ENCODE results near the gene DESI1. TPM values are rescaled to one million over a fixed set of nuclear protein-coding genes. Genes with fewer than 3 reads are reported as not detected.
"Not testable (repeated sequence)": the region's sequence is repeated elsewhere in the genome, so short reads cannot be mapped to it uniquely, and the experiment has no call there.

DESI1 gene
- total and polyA plus RNA-seq, 2 of the 13 experiments (the other 11 are each of a cell fraction or from before 2014, with no cell fraction given), result 21.6 to 29.2 TPM

DNA sequence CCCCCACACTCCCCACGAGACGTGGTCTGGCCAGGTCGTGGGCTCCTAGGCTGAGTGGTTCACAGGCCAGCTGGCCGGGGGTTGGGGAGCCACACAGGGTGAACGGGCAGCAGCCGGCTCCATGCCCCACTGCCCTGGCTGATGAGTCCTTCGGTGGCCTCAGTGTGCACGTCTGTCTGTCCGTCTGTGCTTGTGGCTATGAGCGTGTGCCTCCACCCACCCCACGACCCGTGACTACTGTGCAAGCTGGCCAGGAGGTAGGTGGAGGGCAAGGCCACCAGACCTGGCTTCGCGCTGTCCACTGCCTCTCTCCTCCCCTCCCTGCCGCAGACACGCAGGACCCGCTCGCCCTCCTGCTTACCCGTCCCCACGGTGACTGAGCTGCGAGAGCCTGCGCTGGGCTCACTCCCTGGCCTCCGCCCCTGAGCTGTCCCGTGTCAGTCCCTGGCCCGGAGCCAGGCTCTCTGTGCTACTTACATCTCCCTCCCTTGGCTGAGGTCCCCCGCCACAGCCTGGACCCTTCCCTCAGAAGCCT lies 45.9 kb downstream of the DESI1 start:
- intact Hi-C loops (cut with micrococcal nuclease; ENCODE audit: unreplicated experiment), result no loop called here

DNA sequence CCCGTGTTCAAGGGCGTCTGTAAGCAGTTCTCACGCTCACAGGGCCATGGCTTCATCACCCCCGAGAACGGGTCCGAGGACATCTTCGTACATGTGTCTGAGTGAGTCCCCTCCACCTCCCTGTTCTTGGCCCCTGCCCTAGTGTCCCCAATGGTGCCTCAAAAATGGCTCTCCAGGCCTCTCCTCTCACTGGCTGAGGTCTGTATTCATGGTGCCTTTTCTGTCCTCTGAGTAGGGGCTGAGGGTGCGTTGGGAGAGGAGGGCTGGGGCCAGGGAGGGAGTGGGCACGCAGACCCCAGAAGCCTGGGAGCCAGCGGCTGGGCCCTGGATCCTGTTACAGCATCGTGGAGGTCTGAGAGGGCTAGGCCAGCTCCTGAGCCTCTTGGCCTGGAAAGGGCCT lies 47.2 kb downstream of the DESI1 start:
- Histone ChIP-seq H3K4me2 (ENCODE audit: low read depth, low read length) (no peak overlapping the region), H3K9me3 (ENCODE audit: low read length) (no peaks in the 10 kb centered on the region), H3K27ac (ENCODE audit: extremely low read length, insufficient read depth, low read length) (no peak overlapping the region), H3K79me2 (ENCODE audit: insufficient read depth, low read length) (no peaks in the 10 kb centered on the region), H3K9ac (ENCODE audit: insufficient read depth, low read depth, low read length) (no peak overlapping the region), H3K4me1 (ENCODE audit: insufficient read depth, low read length) (peaks cover 17% of the 10 kb centered on the region), H3K4me3 (replicated peaks in 1 of 3; ENCODE audit: insufficient read depth in 1 of 3, low read depth in 2 of 3, low read length in 3 of 3) (no peak overlapping the region), H2AFZ (ENCODE audit: low read length) (no peak overlapping the region), H4K20me1 (ENCODE audit: insufficient read depth, low read length) (no peaks in the 10 kb centered on the region), H3K36me3 (replicated peaks in 1 of 2; ENCODE audit: control insufficient read depth in 1 of 2, insufficient read depth in 2 of 2, low read length in 2 of 2) (peaks cover 2 to 3% of the 10 kb centered on the region in 2 experiments; a peak in 2 of 5 replicates), H3K27me3 (ENCODE audit: control insufficient read depth in 1 of 2, insufficient read depth in 2 of 2, low read length in 2 of 2) (no peaks in the 10 kb centered on the region)
- CTCF ChIA-PET (ENCODE audit: low intra/inter-chr PET ratio, low total read pairs), result no interaction called here
- BruUV-seq (replicated peaks), result no TSS peak
- DNase-seq (ENCODE audit: low spot score) (no peak), ATAC-seq (no peak), FAIRE-seq (no peak)
- TF ChIP-seq AGO2 (optimal IDR thresholded peaks at IDR 0.05; ENCODE audit: low read depth, low read length) (peak; percentile 64), PAF1 (CRISPR knock-in tag; IDR thresholded peaks at IDR 0.05) (peak; percentile 58; the same call in 1 of the 2 replicates), FOSL1 (CRISPR knock-in tag; IDR thresholded peaks at IDR 0.05; ENCODE audit: borderline replicate concordance) (no peak)
- intact Hi-C loops (cut with micrococcal nuclease; ENCODE audit: unreplicated experiment), result no loop called here
- in situ Hi-C loops (cut with HindIII; ENCODE audit: extremely low pct_ligation_motif_present, low pct_unique_long_range_greater_than_20kb), result no loop called here
- 75% methylated on average over 9 of the region's 11 CpGs for WGBS (ENCODE audit: low lambda C conversion rate)
- POLR2A ChIA-PET, result interaction anchor here (1.3 kb wide), 2 partner anchors 13 to 22 kb away, joined by 3 to 4 read pairs; partner anchors contain the start of gene CSDC2

More for the DNA sequence above, 45.9 kb downstream of the DESI1 start:
- Histone ChIP-seq H3K4me2 (ENCODE audit: low read depth, low read length) (no peak overlapping the region), H3K27ac (ENCODE audit: extremely low read length, insufficient read depth, low read length) (no peak overlapping the region), H3K27me3 (ENCODE audit: control insufficient read depth in 1 of 2, insufficient read depth in 2 of 2, low read length in 2 of 2) (no peaks in the 10 kb centered on the region), H3K36me3 (replicated peaks in 1 of 2; ENCODE audit: control insufficient read depth in 1 of 2, insufficient read depth in 2 of 2, low read length in 2 of 2) (peaks cover 4 to 14% of the 10 kb centered on the region in 2 experiments; a peak in 4 of 5 replicates), H4K20me1 (ENCODE audit: insufficient read depth, low read length) (no peaks in the 10 kb centered on the region), H3K4me3 (replicated peaks in 1 of 3; ENCODE audit: insufficient read depth in 1 of 3, low read depth in 2 of 3, low read length in 3 of 3) (no peak overlapping the region), H3K9ac (ENCODE audit: insufficient read depth, low read depth, low read length) (no peak overlapping the region), H2AFZ (ENCODE audit: low read length) (no peak overlapping the region), H3K4me1 (ENCODE audit: insufficient read depth, low read length) (peaks cover 28% of the 10 kb centered on the region), H3K9me3 (ENCODE audit: low read length) (no peaks in the 10 kb centered on the region), H3K79me2 (ENCODE audit: insufficient read depth, low read length) (no peaks in the 10 kb centered on the region)
- CTCF ChIA-PET (ENCODE audit: low intra/inter-chr PET ratio, low total read pairs), result no interaction called here
- DNase-seq (ENCODE audit: low spot score) (no peak), FAIRE-seq (no peak), ATAC-seq (no peak)
- WGBS (ENCODE audit: low lambda C conversion rate), result 91% methylated on average over 14 of the region's 26 CpGs
- in situ Hi-C loops (cut with HindIII; ENCODE audit: extremely low pct_ligation_motif_present, low pct_unique_long_range_greater_than_20kb), result no loop called here
- TF ChIP-seq AGO2 (optimal IDR thresholded peaks at IDR 0.05; ENCODE audit: low read depth, low read length), result peak; percentile 72
- TF ChIP-seq RBFOX2 (IDR thresholded peaks at IDR 0.05; ENCODE audit: low read depth, low read length), result peak; percentile 32; the same call in 1 of the 2 replicates
- no peak for TF ChIP-seq KLF11 (CRISPR knock-in tag; IDR thresholded peaks at IDR 0.05)
- TF ChIP-seq RORA (CRISPR knock-in tag; IDR thresholded peaks at IDR 0.05), result no peak
- POLR2A ChIA-PET, result interaction anchor here (0.7 to 1.3 kb wide), 2 partner anchors 24 to 46 kb away, joined by 3 read pairs; partner anchors contain the start of genes DESI1 and XRCC6
- no TSS peak for BruUV-seq (replicated peaks)

DNA sequence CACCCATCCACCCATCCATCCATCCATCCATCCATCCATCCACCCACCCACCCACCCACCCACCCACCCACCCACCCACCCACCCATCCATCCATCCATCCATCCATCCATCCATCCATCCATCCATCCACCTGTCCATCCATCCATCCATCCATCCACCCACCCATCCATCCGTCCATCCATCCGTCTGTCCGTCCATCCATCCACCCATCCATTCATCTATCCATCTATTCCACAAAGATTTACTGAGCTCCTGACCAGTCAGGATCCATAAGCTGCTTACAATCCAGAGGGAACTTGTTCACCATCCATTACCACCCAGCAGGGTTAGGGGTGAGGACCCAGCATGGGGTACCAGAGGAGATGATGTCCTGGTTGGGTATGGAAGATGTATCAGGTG lies 48.5 kb downstream of the DESI1 start:
- H3K9ac ChIP-seq (ENCODE audit: insufficient read depth, low read depth, low read length); BruUV-seq (replicated peaks); H2AFZ ChIP-seq (ENCODE audit: low read length); H3K79me2 ChIP-seq (ENCODE audit: insufficient read depth, low read length); POLR2A ChIA-PET; ATAC-seq; intact Hi-C loops (cut with micrococcal nuclease; ENCODE audit: unreplicated experiment); H3K4me2 ChIP-seq (ENCODE audit: low read depth, low read length); CTCF ChIA-PET (ENCODE audit: low intra/inter-chr PET ratio, low total read pairs); H3K4me3 ChIP-seq (replicated peaks in 1 of 3; ENCODE audit: insufficient read depth in 1 of 3, low read depth in 2 of 3, low read length in 3 of 3); in situ Hi-C loops (cut with HindIII; ENCODE audit: extremely low pct_ligation_motif_present, low pct_unique_long_range_greater_than_20kb); H3K4me1 ChIP-seq (ENCODE audit: insufficient read depth, low read length); H3K27me3 ChIP-seq (ENCODE audit: control insufficient read depth in 1 of 2, insufficient read depth in 2 of 2, low read length in 2 of 2); DNase-seq (ENCODE audit: low spot score); FAIRE-seq; H3K9me3 ChIP-seq (ENCODE audit: low read length); H3K36me3 ChIP-seq (replicated peaks in 1 of 2; ENCODE audit: control insufficient read depth in 1 of 2, insufficient read depth in 2 of 2, low read length in 2 of 2); H3K27ac ChIP-seq (ENCODE audit: extremely low read length, insufficient read depth, low read length); H4K20me1 ChIP-seq (ENCODE audit: insufficient read depth, low read length): not testable (repeated sequence)
- 98% methylated on average over 3 of the region's 3 CpGs for WGBS (ENCODE audit: low lambda C conversion rate)

Measured in HepG2 (cell line).